HG03521 (cell line): Measurements from ENCODE around the gene RBM15.
A peak's percentile ranks its signal among the peaks of the same experiment; 100 is the strongest.

Experiments
- ATAC-seq: cut with Tn5 transposase; IDR thresholded peaks from one replicate; pipeline ENCODE4 v1.9.1; 2021; ENCODE audit warnings: mild to moderate bottlenecking, moderate library complexity; ENCODE audit not compliant: unreplicated experiment

RBM15 gene

GRCh38 chr1:110319332-110320167 lies 19.6 kb upstream of the RBM15 start:
- ATAC-seq, result no peak

GRCh38 chr1:110320168-110320518 lies 19.0 kb upstream of the RBM15 start:
- ATAC-seq, result no peak

GRCh38 chr1:110321045-110321444 lies 18.1 kb upstream of the RBM15 start:
- ATAC-seq, result no peak

- ATAC-seq, result no peak
These were observed 17.3 kb upstream of the RBM15 start for GRCh38 chr1:110321846-110322245.

GRCh38 chr1:110324667-110325066 lies 14.5 kb upstream of the RBM15 start:
- ATAC-seq, result no peak

GRCh38 chr1:110326826-110327225 lies 12.4 kb upstream of the RBM15 start:
- ATAC-seq, result no peak

- ATAC-seq, result no peak
These were observed 10.9 kb upstream of the RBM15 start for GRCh38 chr1:110328274-110328673.

DNA sequence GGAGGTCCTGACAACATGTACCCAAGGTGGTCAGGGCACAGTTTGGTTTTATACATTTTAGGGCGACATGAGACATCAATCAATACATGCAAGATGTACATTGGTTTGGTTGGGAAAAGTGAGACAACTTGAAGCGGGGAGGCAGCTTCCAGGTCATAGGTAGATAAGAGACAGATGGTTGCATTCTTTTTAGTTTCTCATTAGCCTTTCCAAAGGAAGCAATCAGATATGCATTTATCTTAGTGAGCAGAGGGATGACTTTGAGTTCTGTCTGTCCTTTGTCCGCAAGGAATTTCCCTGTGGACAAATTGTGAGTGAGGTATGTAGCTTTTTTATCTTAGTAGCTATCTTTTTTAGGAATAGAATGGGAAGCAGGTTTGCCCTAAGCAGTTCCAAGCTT lies 10.5 kb upstream of the RBM15 start:
- no peak for ATAC-seq

DNA sequence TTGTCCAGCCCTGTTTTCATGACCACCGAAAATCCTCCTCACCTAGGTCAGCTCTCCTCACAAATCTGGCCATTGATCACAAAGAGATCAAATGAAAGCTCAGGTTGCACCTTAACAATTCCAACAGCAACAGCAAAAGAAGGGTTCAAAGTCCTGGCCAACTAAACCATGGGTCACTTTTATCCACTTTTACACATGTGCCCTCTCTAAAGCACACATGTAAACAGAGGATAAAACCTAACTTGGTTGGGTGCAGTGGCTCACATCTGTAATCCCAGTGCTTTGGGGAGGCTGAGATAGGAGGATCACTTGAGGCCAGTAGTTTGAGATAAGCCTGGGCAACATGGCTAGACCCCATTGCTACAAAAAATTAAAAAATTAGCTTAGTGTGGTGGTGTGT lies 3.9 kb upstream of the RBM15 start:
- ATAC-seq, result no peak

DNA sequence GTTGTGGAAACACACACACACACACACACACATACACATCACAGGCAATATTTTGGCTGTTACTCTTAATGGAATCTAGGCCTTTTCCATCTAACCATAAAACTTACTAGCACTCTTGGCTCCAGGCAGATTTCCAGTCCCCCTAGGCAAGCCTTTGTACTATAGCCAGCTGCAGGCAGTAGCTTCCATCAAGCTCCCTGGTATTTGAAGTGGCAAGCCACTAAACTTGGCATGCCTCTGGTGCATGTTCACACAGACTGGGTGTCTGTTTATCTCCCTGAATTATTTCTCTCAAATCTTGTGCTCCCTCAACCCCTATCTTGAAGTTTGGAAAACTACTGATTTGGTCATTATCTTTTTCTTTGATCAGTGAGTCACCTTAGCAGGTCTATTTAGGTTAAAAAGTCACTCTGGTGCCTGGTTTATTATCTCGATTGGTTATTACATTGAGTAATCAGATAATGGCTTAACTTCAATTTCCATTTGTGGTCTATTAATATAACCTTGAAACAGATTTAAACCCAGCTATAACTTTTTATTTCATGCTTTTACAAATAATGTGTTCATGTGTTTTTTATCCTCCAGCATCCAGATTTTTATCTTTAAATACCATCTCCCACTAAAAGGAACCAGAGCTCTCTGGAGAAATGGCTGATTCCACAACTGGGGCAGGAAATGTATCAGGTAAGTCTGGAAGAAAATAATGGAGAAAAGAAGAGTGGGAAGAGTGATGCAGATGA lies 2.7 kb upstream of the RBM15 start:
- ATAC-seq, result no peak

GRCh38 chr1:110337704-110338308 lies 1.4 kb upstream of the RBM15 start:
- ATAC-seq, result no peak

DNA sequence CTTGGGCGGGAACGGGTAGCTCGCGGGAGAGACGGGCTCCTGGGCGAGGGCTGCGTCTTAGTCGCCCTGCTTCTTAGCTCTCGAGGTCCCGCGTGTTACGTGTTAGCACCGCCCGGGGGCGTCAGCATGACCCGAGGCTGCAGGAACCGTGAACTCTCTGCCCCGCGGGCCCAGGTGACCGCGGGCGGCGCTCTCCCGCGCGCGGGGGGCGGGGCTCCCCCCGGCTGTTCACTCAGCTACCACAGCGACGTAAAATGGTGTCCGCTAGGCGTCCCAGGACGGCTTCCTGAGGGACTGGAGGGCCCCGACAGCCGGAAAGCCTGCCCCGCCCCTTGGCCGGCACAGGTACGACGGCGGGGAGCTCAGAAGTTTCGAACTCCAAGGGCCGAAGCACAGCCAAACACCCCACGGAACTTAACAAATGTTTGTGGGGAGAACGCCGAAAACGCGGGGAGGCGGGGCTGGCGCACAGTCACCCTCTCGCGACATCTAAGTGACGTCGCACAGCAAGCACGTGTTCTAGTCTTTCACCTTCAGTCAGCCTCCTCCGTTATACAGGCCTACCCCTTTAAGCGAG lies 780 bp upstream of the RBM15 start:
- ATAC-seq, result peak; percentile 61

GRCh38 chr1:110339407-110340206 lies 430 bp downstream of the RBM15 start:
- no peak for ATAC-seq

DNA sequence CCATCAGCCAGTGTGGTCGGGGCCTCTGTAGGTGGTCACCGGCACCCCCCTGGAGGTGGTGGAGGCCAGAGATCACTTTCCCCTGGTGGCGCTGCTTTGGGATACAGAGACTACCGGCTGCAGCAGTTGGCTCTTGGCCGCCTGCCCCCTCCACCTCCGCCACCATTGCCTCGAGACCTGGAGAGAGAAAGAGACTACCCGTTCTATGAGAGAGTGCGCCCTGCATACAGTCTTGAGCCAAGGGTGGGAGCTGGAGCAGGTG lies 961 bp downstream of the RBM15 start:
- ATAC-seq, result no peak

DNA sequence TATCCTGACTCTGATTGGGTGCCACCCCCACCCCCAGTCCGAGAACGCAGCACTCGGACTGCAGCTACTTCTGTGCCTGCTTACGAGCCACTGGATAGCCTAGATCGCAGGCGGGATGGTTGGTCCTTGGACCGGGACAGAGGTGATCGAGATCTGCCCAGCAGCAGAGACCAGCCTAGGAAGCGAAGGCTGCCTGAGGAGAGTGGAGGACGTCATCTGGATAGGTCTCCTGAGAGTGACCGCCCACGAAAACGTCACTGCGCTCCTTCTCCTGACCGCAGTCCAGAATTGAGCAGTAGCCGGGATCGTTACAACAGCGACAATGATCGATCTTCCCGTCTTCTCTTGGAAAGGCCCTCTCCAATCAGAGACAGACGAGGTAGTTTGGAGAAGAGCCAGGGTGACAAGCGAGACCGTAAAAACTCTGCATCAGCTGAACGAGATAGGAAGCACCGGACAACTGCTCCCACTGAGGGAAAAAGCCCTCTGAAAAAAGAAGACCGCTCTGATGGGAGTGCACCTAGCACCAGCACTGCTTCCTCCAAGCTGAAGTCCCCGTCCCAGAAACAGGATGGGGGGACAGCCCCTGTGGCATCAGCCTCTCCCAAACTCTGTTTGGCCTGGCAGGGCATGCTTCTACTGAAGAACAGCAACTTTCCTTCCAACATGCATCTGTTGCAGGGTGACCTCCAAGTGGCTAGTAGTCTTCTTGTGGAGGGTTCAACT lies 2.1 kb downstream of the RBM15 start:
- no peak for ATAC-seq

DNA sequence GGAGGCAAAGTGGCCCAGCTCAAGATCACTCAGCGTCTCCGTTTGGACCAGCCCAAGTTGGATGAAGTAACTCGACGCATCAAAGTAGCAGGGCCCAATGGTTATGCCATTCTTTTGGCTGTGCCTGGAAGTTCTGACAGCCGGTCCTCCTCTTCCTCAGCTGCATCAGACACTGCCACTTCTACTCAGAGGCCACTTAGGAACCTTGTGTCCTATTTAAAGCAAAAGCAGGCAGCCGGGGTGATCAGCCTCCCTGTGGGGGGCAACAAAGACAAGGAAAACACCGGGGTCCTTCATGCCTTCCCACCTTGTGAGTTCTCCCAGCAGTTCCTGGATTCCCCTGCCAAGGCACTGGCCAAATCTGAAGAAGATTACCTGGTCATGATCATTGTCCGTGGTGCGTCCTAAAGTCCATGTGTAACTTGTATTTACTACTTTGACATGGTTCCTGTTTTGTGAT lies 2.7 kb downstream of the RBM15 start:
- no peak for ATAC-seq

DNA sequence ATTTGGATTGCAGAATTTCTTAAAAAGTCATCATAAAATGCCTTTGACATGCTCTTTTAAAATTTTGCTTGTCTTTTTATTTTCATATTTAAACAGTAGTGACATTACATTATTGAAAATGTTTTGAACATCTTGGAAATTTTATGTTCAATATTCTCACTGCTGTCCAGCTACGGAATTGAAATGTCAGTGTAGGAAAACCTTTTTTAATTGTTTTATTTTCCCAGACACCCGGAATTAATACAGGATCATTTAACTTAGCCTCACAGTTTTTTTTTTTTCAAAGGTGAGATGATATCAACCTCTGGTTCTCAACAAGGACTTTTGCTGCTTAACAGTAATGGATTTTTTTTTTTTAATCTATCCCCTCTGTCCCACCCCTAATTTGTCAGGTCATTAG lies 4.1 kb downstream of the RBM15 start:
- ATAC-seq, result no peak

DNA sequence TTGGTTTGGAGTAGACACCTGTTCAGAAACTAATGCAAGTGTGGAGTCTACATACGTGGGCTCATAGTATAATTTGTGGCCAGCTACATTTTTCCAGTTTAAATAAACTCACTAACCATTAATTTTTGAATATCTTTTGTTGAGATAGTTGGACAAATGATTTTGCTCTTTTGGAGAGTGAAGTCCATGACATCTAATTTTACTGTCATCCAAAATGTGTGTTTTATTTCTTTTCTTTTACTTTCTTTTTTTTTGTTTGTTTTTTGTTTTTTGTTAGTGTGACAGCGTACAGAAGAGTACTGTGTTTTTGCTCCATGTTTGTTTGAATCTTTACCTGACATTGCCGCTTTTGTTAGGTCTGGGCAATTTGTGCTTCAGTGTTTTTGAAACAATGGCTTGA lies 5.0 kb downstream of the RBM15 start:
- ATAC-seq, result no peak

DNA sequence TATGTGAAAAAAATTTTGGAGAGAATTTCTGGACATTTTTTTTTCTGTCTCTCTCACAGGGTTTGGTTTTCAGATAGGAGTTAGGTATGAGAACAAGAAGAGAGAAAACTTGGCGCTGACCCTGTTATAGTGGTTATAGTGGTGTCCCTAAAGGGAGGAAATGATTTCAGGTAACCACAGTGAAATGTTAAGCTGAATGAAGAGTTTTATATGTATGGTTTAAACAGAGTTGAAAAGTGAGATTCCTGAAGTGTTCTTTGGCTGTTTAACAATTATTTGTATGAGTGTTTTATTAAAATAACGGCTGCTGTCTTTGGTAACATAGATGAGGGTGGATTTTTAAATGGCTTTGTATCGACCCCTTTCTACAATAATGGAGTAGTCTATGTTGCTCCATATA lies 6.3 kb downstream of the RBM15 start:
- ATAC-seq, result no peak

DNA sequence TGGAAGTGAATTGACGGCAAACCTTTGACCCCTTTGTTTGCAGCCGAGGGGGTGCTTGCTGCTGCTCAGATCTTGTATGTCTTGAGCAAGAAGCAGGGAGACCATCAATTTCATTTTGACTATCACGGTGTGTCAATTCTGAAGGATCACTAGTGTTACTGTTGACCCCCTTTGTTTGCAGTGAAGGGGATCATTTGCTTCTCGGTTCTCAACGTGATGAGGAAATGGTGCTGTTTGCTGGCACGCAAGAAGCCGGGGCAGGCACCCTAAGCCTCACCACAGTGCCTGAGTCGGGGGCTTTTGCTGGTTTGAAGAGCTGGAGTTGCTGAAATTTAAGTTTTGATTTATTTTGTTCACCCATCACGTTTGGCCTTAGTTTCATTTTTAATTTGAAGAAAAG lies 7.5 kb downstream of the RBM15 start:
- no peak for ATAC-seq
